Vagina (tissue), 2 donors: ENCODE measurements around the gene SRA1.

Source experiments
- POLR2AphosphoS5 ChIP-seq, 2 donors: sonication (generic); formaldehyde crosslinking; IDR thresholded peaks; one replicate each; pipeline ENCODE4 v1.9.0; 2017; ENCODE audit warnings: antibody characterized with exemption in 2 of 2, mild to moderate bottlenecking in 2 of 2, low read depth in 1 of 2; ENCODE audit not compliant: insufficient read depth in 1 of 2
- TF ChIP-seq, protein P1 (sequence below), 3 experiments: fragments of 450-650 bp in 2 of 3; fragments of 200-600 bp in 1 of 3; sonication (generic) in 1 of 3; IDR thresholded peaks; one replicate each; pipeline ENCODE4 v1.5.1; 2017 to 2019; ENCODE audit warnings: antibody characterized with exemption in 3 of 3, mild to moderate bottlenecking in 2 of 3, moderate library complexity in 2 of 3

DNA sequence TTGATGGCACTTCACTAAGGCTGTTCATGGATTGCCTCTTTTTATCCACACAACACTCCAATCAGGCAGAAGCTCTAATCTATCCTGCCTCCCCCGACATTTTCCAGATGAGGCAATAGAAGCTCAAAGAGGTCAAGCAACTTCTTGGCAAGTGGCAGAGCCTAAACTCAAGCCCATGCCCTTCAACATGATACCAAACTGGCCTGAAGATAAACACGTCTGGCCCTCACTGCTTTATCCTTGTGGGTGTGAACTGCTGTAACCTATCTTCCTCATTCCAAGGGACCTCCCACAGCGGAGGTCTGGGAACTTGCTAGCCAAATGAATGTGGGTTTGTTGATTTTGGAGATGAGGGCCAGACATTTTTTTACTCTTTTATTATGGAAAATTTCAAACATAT is 16.9 kb upstream of the SRA1 start:
- no peak for TF ChIP-seq POLR2AphosphoS5 (IDR thresholded peaks at IDR 0.05; ENCODE audit: insufficient read depth in 1 of 2, low read depth in 1 of 2)
- TF ChIP-seq, protein P1, sequence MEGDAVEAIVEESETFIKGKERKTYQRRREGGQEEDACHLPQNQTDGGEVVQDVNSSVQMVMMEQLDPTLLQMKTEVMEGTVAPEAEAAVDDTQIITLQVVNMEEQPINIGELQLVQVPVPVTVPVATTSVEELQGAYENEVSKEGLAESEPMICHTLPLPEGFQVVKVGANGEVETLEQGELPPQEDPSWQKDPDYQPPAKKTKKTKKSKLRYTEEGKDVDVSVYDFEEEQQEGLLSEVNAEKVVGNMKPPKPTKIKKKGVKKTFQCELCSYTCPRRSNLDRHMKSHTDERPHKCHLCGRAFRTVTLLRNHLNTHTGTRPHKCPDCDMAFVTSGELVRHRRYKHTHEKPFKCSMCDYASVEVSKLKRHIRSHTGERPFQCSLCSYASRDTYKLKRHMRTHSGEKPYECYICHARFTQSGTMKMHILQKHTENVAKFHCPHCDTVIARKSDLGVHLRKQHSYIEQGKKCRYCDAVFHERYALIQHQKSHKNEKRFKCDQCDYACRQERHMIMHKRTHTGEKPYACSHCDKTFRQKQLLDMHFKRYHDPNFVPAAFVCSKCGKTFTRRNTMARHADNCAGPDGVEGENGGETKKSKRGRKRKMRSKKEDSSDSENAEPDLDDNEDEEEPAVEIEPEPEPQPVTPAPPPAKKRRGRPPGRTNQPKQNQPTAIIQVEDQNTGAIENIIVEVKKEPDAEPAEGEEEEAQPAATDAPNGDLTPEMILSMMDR (IDR thresholded peaks at IDR 0.05) = no peak
